ENCODE results near the gene HMSD. TPM values are rescaled to one million over a fixed set of nuclear protein-coding genes. Genes with fewer than 3 reads are reported as not detected.

HMSD gene
- total and polyA plus RNA-seq, 2 experiments from 2014 or later, result 2.6 to 25.1 TPM

DNA sequence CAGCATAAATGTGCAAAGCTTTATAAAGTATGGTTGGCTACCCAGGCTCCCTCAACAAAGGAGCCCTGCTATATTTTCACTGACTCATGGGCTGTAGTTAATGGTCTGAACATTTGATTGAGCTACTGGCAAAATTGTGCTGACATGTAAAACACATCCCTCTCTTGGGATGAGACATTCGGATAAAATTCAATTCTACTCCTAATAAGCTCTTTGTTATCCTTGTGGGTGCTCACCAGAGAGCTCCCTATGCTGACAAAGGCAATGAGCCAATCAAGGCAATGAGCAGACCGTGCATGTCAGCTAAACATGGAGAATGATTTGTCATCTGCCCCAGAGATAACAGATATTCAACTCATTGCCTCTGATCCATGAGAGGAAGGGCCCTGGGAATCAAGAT lies 48.5 kb downstream of the HMSD start (continued):
- TF ChIP-seq, protein P1, sequence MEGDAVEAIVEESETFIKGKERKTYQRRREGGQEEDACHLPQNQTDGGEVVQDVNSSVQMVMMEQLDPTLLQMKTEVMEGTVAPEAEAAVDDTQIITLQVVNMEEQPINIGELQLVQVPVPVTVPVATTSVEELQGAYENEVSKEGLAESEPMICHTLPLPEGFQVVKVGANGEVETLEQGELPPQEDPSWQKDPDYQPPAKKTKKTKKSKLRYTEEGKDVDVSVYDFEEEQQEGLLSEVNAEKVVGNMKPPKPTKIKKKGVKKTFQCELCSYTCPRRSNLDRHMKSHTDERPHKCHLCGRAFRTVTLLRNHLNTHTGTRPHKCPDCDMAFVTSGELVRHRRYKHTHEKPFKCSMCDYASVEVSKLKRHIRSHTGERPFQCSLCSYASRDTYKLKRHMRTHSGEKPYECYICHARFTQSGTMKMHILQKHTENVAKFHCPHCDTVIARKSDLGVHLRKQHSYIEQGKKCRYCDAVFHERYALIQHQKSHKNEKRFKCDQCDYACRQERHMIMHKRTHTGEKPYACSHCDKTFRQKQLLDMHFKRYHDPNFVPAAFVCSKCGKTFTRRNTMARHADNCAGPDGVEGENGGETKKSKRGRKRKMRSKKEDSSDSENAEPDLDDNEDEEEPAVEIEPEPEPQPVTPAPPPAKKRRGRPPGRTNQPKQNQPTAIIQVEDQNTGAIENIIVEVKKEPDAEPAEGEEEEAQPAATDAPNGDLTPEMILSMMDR (conservative IDR thresholded peaks at IDR 0.05; ENCODE audit: low read depth in 2 of 2), result no peak
- no peak for TF ChIP-seq CREB1 (CRISPR knock-in tag; IDR thresholded peaks at IDR 0.05; ENCODE audit: low read depth)
- no peak for TF ChIP-seq ZNF114 (CRISPR knock-in tag; IDR thresholded peaks at IDR 0.05)
- no peak for TF ChIP-seq EZH2phosphoT487 (IDR thresholded peaks at IDR 0.05; ENCODE audit: unreplicated experiment)
- no peak for TF ChIP-seq STAT1 (IDR thresholded peaks at IDR 0.05; ENCODE audit: unreplicated experiment)

DNA sequence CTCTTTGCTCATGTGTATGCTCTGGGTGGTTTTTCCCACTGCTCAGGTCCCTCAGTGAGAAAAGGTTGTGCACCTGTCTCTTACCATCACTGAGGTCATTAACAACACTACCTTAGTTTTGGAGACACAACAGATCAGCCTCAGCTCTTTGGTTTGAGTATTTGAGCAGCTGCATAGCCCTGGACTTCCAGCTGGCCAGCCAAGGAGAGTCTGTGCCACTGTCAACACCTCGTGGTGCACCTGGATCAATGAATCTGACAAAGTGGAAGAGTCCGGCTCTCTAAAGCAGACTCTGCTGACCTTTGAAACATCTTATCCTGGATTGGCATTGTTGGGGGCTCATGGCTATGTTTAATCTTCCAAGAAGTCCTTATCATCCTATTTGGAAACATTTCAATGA lies 50.8 kb downstream of the HMSD start:
- no peaks in the 10 kb centered on the region for H4K20me1 ChIP-seq (replicated peaks; ENCODE audit: insufficient read depth)
- no peak overlapping the region for H3K4me3 ChIP-seq
- ATAC-seq, result no peak
- no peak overlapping the region for H3K4me2 ChIP-seq
- Mint-ChIP-seq H3K4me1 (no peaks in the 10 kb centered on the region), H3K36me3 (ENCODE audit: low read depth) (peaks cover 4% of the 10 kb centered on the region), H3K27ac (no peak overlapping the region), H3K4me3 (no peak overlapping the region), H3K27me3 (ENCODE audit: insufficient read depth, low read depth, poor library complexity) (peaks cover 3% of the 10 kb centered on the region), H3K9me3 (peaks cover 18% of the 10 kb centered on the region)
- H3K36me3 ChIP-seq (ENCODE audit: insufficient read depth), result no peaks in the 10 kb centered on the region
- no peaks in the 10 kb centered on the region for H3K79me2 ChIP-seq (replicated peaks; ENCODE audit: insufficient read depth)
- H3F3A ChIP-seq (replicated peaks; ENCODE audit: low read depth), result no peaks in the 10 kb centered on the region
- no peaks in the 10 kb centered on the region for H3K4me1 ChIP-seq (ENCODE audit: insufficient read depth)
- DNase-seq (ENCODE audit: low spot score), result no peak
- peaks cover 7% of the 10 kb centered on the region; the same call in 1 of the 2 replicates for H3K9me2 ChIP-seq (ENCODE audit: insufficient read depth)
- TF ChIP-seq NANOG (IDR thresholded peaks at IDR 0.05; ENCODE audit: borderline replicate concordance), result no peak
- no peak for TF ChIP-seq ZNF331 (CRISPR knock-in tag; IDR thresholded peaks at IDR 0.05; ENCODE audit: low read depth)
- TF ChIP-seq, protein P1 (conservative IDR thresholded peaks at IDR 0.05; ENCODE audit: low read depth in 2 of 2), result no peak
- no peak for TF ChIP-seq JUNB (IDR thresholded peaks at IDR 0.05; ENCODE audit: unreplicated experiment)
- no peak for TF ChIP-seq POLR2AphosphoS5 (IDR thresholded peaks at IDR 0.05; ENCODE audit: low read depth)
- no peak for TF ChIP-seq CREB1 (CRISPR knock-in tag; IDR thresholded peaks at IDR 0.05; ENCODE audit: low read depth)
- TF ChIP-seq EZH2phosphoT487 (IDR thresholded peaks at IDR 0.05; ENCODE audit: unreplicated experiment), result no peak
- H3K27ac ChIP-seq (ENCODE audit: low read depth), result no peak overlapping the region
- H2AFZ ChIP-seq, result no peak overlapping the region
- H3K27me3 ChIP-seq (ENCODE audit: insufficient read depth), result no peaks in the 10 kb centered on the region

DNA sequence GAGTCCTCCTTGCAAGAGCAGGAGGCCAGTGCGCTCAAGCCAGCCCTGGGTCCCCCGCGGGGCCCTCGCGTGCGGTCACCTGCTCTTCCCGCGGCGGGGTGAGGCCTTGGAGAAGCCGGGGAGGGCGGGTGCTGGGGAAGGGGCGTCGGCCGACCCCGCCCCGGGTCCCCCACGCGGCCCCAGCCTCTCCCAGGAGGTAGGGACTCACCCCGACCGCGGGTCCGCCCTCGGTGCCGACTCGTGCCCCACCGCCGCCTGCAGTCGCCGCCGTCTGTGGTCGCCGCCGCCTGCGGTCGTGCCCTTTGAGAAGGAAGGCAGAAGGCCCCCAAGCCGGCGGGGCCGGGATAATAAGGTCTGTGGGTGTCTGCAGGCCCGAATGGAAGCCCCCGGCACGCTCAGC lies 53.5 kb downstream of the HMSD start:
- Mint-ChIP-seq H3K4me1 (no peaks in the 10 kb centered on the region), H3K27me3 (ENCODE audit: insufficient read depth, low read depth, poor library complexity) (peaks cover 3% of the 10 kb centered on the region), H3K4me3 (no peak overlapping the region), H3K27ac (no peak overlapping the region), H3K9me3 (no peaks in the 10 kb centered on the region; the same call in 2 of the 3 replicates), H3K36me3 (ENCODE audit: low read depth) (no peaks in the 10 kb centered on the region; the same call in 2 of the 3 replicates)
- no peaks in the 10 kb centered on the region for H3K4me1 ChIP-seq (ENCODE audit: insufficient read depth)
- H4K20me1 ChIP-seq (replicated peaks; ENCODE audit: insufficient read depth), result no peaks in the 10 kb centered on the region
- peak overlapping the region; percentile 35; the same call in 1 of the 2 replicates for H3K4me3 ChIP-seq
- H2AFZ ChIP-seq, result peak overlapping the region; percentile 69; the same call in 1 of the 2 replicates
- H3K27ac ChIP-seq (ENCODE audit: low read depth), result no peak overlapping the region
- H3K79me2 ChIP-seq (replicated peaks; ENCODE audit: insufficient read depth), result no peaks in the 10 kb centered on the region
- H3F3A ChIP-seq (replicated peaks; ENCODE audit: low read depth), result no peaks in the 10 kb centered on the region
- no peaks in the 10 kb centered on the region for H3K36me3 ChIP-seq (ENCODE audit: insufficient read depth)
- H3K4me2 ChIP-seq, result no peak overlapping the region; the same call in 1 of the 2 replicates
- peaks cover 7% of the 10 kb centered on the region; the same call in 1 of the 2 replicates for H3K9me2 ChIP-seq (ENCODE audit: insufficient read depth)
- H3K27me3 ChIP-seq (ENCODE audit: insufficient read depth), result no peaks in the 10 kb centered on the region
- DNase-seq (ENCODE audit: low spot score) (no peak), ATAC-seq (peak; percentile 79)
- TF ChIP-seq POLR2AphosphoS5 (IDR thresholded peaks at IDR 0.05; ENCODE audit: low read depth) (no peak), EZH2phosphoT487 (IDR thresholded peaks at IDR 0.05; ENCODE audit: unreplicated experiment) (no peak), ZNF331 (CRISPR knock-in tag; IDR thresholded peaks at IDR 0.05; ENCODE audit: low read depth) (no peak), STAT1 (IDR thresholded peaks at IDR 0.05; ENCODE audit: unreplicated experiment) (no peak), CREB1 (CRISPR knock-in tag; IDR thresholded peaks at IDR 0.05; ENCODE audit: low read depth) (no peak), ZNF114 (CRISPR knock-in tag; IDR thresholded peaks at IDR 0.05) (no peak), NANOG (IDR thresholded peaks at IDR 0.05; ENCODE audit: borderline replicate concordance) (no peak)
